HPDE6-E6E7 (cell line): ENCODE results near the gene MYBPHL.

Source experiments
- DNase-seq: peaks from one replicate; pipeline ENCODE4 v3.0.0; 2011; ENCODE audit warnings: missing footprints; ENCODE audit errors: extremely low spot score

Gene MYBPHL

DNA sequence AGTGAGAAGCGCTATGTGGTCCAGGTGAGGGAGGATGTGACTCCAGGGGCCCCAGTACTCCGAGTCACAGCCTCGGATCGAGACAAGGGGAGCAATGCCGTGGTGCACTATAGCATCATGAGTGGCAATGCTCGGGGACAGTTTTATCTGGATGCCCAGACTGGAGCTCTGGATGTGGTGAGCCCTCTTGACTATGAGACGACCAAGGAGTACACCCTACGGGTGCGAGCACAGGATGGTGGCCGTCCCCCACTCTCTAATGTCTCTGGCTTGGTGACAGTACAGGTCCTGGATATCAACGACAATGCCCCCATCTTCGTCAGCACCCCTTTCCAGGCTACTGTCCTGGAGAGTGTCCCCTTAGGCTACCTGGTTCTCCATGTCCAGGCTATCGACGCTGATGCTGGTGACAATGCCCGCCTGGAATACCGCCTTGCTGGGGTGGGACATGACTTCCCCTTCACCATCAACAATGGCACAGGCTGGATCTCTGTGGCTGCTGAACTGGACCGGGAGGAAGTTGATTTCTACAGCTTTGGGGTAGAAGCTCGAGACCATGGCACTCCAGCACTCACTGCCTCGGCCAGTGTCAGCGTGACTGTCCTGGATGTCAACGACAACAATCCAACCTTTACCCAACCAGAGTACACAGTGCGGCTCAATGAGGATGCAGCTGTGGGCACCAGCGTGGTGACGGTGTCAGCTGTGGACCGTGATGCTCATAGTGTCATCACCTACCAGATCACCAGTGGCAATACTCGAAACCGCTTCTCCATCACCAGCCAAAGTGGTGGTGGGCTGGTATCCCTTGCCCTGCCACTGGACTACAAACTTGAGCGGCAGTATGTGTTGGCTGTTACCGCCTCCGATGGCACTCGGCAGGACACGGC lies 55.3 kb downstream of the MYBPHL start:
- no peak for DNase-seq

GRCh38 chr1:109250454-109251276 lies 56.1 kb downstream of the MYBPHL start:
- DNase-seq: no peak

GRCh38 chr1:109249654-109250401 lies 57.0 kb downstream of the MYBPHL start:
- no peak for DNase-seq

DNA sequence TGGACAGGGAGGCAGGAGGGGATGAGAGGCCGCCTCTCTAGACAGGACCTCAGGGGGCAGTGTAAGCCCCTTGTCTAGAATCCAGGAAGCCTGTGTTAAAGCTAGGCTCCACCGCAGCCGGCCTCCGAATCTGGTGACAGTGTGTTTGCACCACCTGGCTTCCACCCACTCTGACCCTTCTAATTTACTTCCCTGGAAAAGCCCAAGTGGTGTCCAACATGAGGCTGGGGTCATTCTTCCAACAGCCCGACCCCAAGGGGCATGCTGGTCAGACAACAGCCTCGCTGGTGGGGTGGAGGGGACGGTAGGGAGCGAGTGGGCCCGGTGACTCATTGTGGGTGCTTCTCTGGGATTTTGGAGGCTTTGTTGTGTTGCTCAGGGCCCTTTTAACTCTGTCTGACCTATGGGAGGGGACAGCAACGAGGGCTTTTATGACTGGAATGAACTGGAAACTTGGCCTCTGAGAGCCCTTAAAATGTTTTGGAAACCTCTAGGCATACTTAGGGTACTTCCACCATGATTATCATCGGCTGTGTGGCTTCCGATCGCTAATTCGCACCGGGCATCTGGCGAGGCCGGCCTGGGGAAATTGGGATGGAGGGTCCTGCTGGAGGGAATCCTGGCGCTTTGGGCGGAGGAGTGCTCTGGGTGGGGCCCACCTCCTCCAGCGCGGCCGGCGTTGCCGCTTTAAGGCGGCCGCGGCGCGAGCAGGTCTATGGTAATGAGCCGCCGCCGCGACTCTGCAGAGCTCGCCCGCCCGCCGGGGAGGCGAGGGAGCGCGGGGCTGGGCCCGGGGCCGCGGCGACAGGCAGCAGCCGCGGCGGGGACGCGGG lies 57.8 kb downstream of the MYBPHL start, which contains the start of gene CELSR2:
Gene CELSR2 (plus strand): TSS at position 743 of the 833 bp plus-strand sequence. CDS start 541 bp downstream, outside the sequence.
- DNase-seq: peak; percentile 69

- no peak for DNase-seq
These were observed 58.4 kb downstream of the MYBPHL start for GRCh38 chr1:109248444-109248796.

GRCh38 chr1:109247401-109248365 lies 59.1 kb downstream of the MYBPHL start:
- no peak for DNase-seq

- no peak for DNase-seq
These were observed 60.7 kb downstream of the MYBPHL start for GRCh38 chr1:109246141-109246551.

DNA sequence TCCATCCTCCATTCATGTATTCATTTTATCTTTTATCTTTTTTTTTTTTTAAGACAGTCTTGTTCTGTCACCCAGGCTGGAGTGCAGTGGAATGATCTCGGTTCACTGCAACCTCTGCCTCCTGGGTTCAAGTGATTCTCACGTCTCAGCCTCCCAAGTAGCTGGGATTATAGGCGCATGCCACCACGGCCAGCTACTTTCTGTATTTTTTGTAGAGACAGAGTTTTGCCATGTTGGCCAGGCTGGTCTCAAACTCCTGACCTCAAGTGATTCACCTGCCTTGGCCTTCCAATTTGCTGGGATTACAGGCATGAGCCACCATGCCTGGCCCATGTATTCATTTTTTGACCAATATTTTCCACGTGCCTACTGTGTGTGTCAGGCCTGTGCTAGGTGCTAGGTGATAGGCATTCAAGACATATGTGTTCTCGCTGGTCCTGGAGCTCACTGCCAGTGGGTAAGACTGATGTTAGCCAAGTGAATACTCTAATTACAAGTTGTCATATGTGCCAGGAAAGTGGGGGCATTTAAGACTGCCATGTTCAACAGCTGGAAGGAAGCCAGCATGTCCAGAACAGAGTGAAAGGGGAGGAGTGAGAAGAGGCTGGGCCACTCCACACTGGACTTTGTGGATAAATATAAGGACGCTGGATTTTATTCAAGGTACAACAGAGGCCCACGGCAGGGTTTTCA lies 62.8 kb downstream of the MYBPHL start:
- no peak for DNase-seq

GRCh38 chr1:109243221-109243620 lies 63.6 kb downstream of the MYBPHL start:
- DNase-seq: no peak

GRCh38 chr1:109242387-109242786 lies 64.4 kb downstream of the MYBPHL start:
- no peak for DNase-seq
